Neural progenitor cell (in vitro differentiated cells): Measurements from ENCODE around the gene ZSWIM2.

Experiments
- EZH2phosphoT487 ChIP-seq: fragments of 200-600 bp; sonication (generic); IDR thresholded peaks from 2 replicates; pipeline ENCODE4 v1.6.1; 2017; ENCODE audit warnings: antibody characterized with exemption
- TF ChIP-seq, protein P1 (sequence below): fragments of 200-600 bp; sonication (generic); IDR thresholded peaks from 2 replicates; pipeline ENCODE4 v1.5.1; 2017; ENCODE audit warnings: antibody characterized with exemption, mild to moderate bottlenecking

DNA sequence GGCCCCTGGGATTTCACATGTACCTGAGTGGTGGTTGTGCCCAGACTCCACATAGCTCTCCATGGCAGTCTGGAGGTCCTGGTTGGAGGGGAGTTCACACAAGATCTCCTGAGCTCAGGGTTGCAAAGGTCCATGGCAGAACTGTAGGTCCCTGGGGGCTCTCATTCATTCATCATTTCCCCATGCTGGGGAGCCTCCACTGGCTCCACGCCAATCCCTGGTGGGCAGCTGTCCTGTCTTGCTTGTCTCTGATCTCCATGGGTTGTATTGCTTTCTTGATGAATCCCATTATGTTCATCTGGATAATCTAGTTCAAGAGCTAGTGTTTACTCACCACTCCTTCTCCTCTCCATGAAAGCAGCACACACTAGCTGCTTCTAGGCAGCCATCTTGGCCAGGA lies 42.4 kb downstream of the ZSWIM2 start:
- TF ChIP-seq, protein P1, sequence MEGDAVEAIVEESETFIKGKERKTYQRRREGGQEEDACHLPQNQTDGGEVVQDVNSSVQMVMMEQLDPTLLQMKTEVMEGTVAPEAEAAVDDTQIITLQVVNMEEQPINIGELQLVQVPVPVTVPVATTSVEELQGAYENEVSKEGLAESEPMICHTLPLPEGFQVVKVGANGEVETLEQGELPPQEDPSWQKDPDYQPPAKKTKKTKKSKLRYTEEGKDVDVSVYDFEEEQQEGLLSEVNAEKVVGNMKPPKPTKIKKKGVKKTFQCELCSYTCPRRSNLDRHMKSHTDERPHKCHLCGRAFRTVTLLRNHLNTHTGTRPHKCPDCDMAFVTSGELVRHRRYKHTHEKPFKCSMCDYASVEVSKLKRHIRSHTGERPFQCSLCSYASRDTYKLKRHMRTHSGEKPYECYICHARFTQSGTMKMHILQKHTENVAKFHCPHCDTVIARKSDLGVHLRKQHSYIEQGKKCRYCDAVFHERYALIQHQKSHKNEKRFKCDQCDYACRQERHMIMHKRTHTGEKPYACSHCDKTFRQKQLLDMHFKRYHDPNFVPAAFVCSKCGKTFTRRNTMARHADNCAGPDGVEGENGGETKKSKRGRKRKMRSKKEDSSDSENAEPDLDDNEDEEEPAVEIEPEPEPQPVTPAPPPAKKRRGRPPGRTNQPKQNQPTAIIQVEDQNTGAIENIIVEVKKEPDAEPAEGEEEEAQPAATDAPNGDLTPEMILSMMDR, result no peak
- no peak for TF ChIP-seq EZH2phosphoT487
